Duodenal mucosa (tissue), 2 donors: ENCODE measurements around the gene TRAPPC8.
"Not testable (repeated sequence)": the region's sequence is repeated elsewhere in the genome, so short reads cannot be mapped to it uniquely, and the experiment has no call there.

Source experiments
- H3K27ac ChIP-seq: one replicate; pipeline ENCODE4 v1.7.0; 2013; ENCODE audit warnings: low read depth, low read length
- H3K27me3 ChIP-seq, 2 donors: one replicate each; pipeline ENCODE4 v1.7.0; 2013; ENCODE audit warnings: low read length in 2 of 2, control low read depth in 1 of 2; ENCODE audit not compliant: insufficient read depth in 2 of 2, control insufficient read depth in 1 of 2
- H3K36me3 ChIP-seq, 2 donors: one replicate each; pipeline ENCODE4 v1.7.0; 2013; ENCODE audit warnings: low read length in 2 of 2, control low read depth in 1 of 2; ENCODE audit not compliant: insufficient read depth in 2 of 2, control insufficient read depth in 1 of 2
- H3K4me1 ChIP-seq, 2 donors: one replicate each; pipeline ENCODE4 v1.7.0; 2013; ENCODE audit warnings: low read length in 2 of 2, control low read depth in 1 of 2; ENCODE audit not compliant: insufficient read depth in 2 of 2, control insufficient read depth in 1 of 2
- H3K4me3 ChIP-seq, 2 donors: one replicate each; pipeline ENCODE4 v1.7.0; 2013; ENCODE audit warnings: low read length in 2 of 2, low read depth in 1 of 2
- H3K9ac ChIP-seq, 2 donors: one replicate each; pipeline ENCODE4 v1.7.0; 2013; ENCODE audit warnings: low read length in 2 of 2, low read depth in 1 of 2
- H3K9me3 ChIP-seq, 2 donors: one replicate each; pipeline ENCODE4 v1.7.0; 2013; ENCODE audit warnings: low read length in 2 of 2, control low read depth in 1 of 2; ENCODE audit not compliant: control insufficient read depth in 1 of 2

Gene TRAPPC8

GRCh38 chr18:31973929-31974546 lies 31.1 kb upstream of the TRAPPC8 start:
- peaks cover 30 to 34% of the 10 kb centered on the region in 2 donors for H3K9me3 ChIP-seq
- no peaks in the 10 kb centered on the region for H3K4me1 ChIP-seq
- no peaks in the 10 kb centered on the region for H3K36me3 ChIP-seq
- no peak overlapping the region for H3K4me3 ChIP-seq
- H3K27me3 ChIP-seq: no peaks in the 10 kb centered on the region
- no peak overlapping the region for H3K27ac ChIP-seq
- no peak overlapping the region for H3K9ac ChIP-seq

- Histone ChIP-seq H3K9ac (no peak overlapping the region), H3K36me3 (no peaks in the 10 kb centered on the region)
Observed at GRCh38 chr18:31970617-31971016, 27.7 kb upstream of the TRAPPC8 start.

GRCh38 chr18:31965316-31965970 lies 22.5 kb upstream of the TRAPPC8 start:
- Histone ChIP-seq H3K4me3 (no peak overlapping the region), H3K27ac (no peak overlapping the region), H3K9me3 (no peaks in the 10 kb centered on the region), H3K36me3 (no peaks in the 10 kb centered on the region), H3K27me3 (no peaks in the 10 kb centered on the region), H3K4me1 (peaks cover 0 to 19% of the 10 kb centered on the region in 2 donors), H3K9ac (no peak overlapping the region)

More at GRCh38 chr18:31970617-31971016, 27.7 kb upstream of the TRAPPC8 start:
- peaks cover 0 to 14% of the 10 kb centered on the region in 2 donors for H3K4me1 ChIP-seq
- H3K9me3 ChIP-seq: peaks cover 23 to 24% of the 10 kb centered on the region in 2 donors
- no peak overlapping the region for H3K27ac ChIP-seq
- no peak overlapping the region for H3K4me3 ChIP-seq
- H3K27me3 ChIP-seq: no peaks in the 10 kb centered on the region

- Histone ChIP-seq H3K4me3 (no peak overlapping the region), H3K36me3 (no peaks in the 10 kb centered on the region), H3K4me1 (peaks cover 5 to 11% of the 10 kb centered on the region in 2 donors), H3K27me3 (no peaks in the 10 kb centered on the region), H3K27ac (no peak overlapping the region), H3K9ac (no peak overlapping the region), H3K9me3 (no peaks in the 10 kb centered on the region)
Observed at GRCh38 chr18:31957728-31958127, 14.8 kb upstream of the TRAPPC8 start.

- Histone ChIP-seq H3K4me1 (peaks cover 5 to 11% of the 10 kb centered on the region in 2 donors), H3K9ac (no peak overlapping the region), H3K27ac (no peak overlapping the region), H3K9me3 (no peaks in the 10 kb centered on the region), H3K4me3 (no peak overlapping the region), H3K27me3 (no peaks in the 10 kb centered on the region), H3K36me3 (no peaks in the 10 kb centered on the region)
Observed at GRCh38 chr18:31954349-31954748, 11.4 kb upstream of the TRAPPC8 start.

GRCh38 chr18:31953699-31954098 lies 10.8 kb upstream of the TRAPPC8 start:
- not testable (repeated sequence) for H3K27me3 ChIP-seq, H3K9me3 ChIP-seq, H3K36me3 ChIP-seq, H3K9ac ChIP-seq, H3K4me3 ChIP-seq, H3K27ac ChIP-seq
- H3K4me1 ChIP-seq: peaks cover 5 to 11% of the 10 kb centered on the region in 2 donors

- Histone ChIP-seq H3K27me3 (no peaks in the 10 kb centered on the region), H3K36me3 (no peaks in the 10 kb centered on the region)
Observed at GRCh38 chr18:31952223-31952622, 9.3 kb upstream of the TRAPPC8 start.

GRCh38 chr18:31950583-31950982 lies 7.7 kb upstream of the TRAPPC8 start:
- H3K27me3 ChIP-seq: no peaks in the 10 kb centered on the region
- H3K36me3 ChIP-seq: no peaks in the 10 kb centered on the region
- no peak overlapping the region for H3K27ac ChIP-seq
- peaks cover 0 to 6% of the 10 kb centered on the region in 2 donors for H3K4me1 ChIP-seq
- H3K4me3 ChIP-seq: no peak overlapping the region
- no peak overlapping the region for H3K9ac ChIP-seq
- no peaks in the 10 kb centered on the region for H3K9me3 ChIP-seq

More at GRCh38 chr18:31952223-31952622, 9.3 kb upstream of the TRAPPC8 start:
- Histone ChIP-seq H3K9ac (no peak overlapping the region), H3K4me1 (peaks cover 6 to 7% of the 10 kb centered on the region in 2 donors), H3K4me3 (no peak overlapping the region), H3K27ac (no peak overlapping the region), H3K9me3 (no peaks in the 10 kb centered on the region)

GRCh38 chr18:31948349-31948748 lies 5.4 kb upstream of the TRAPPC8 start:
- H3K9me3 ChIP-seq, H3K27ac ChIP-seq, H3K9ac ChIP-seq, H3K4me3 ChIP-seq, H3K27me3 ChIP-seq, H3K36me3 ChIP-seq: not testable (repeated sequence)
- peaks cover 10 to 21% of the 10 kb centered on the region in 2 donors for H3K4me1 ChIP-seq

- Histone ChIP-seq H3K4me1 (peaks cover 14 to 27% of the 10 kb centered on the region in 2 donors), H3K4me3 (no peak overlapping the region), H3K27ac (no peak overlapping the region), H3K27me3 (no peaks in the 10 kb centered on the region), H3K9ac (no peak overlapping the region), H3K9me3 (no peaks in the 10 kb centered on the region), H3K36me3 (no peaks in the 10 kb centered on the region)
Observed at GRCh38 chr18:31946305-31947046, 3.5 kb upstream of the TRAPPC8 start.
